HTR-8/SVneo (cell line): ENCODE data around the gene CCDC47.

Experiments used
- DNase-seq: peaks from one replicate; pipeline ENCODE4 v3.0.0; 2011; ENCODE audit warnings: low spot score, mixed read lengths; ENCODE audit not compliant: insufficient read length
- FAIRE-seq: peaks from 2 replicates; lab custom pipeline; 2011; peaks lifted over from hg19 to GRCh38; lab: Jason Lieb, UNC

CCDC47 gene

GRCh38 chr17:63699638-63700527, 73.5 kb downstream of the CCDC47 start, which contains the start of gene LIMD2:
Gene LIMD2, minus strand, starts transcription at chr17:63700125. Its CDS starts 827 bp downstream, at chr17:63699298.
- peak; percentile 88 for FAIRE-seq
- peak; percentile 75 for DNase-seq

GRCh38 chr17:63698886-63699637, 74.3 kb downstream of the CCDC47 start:
- peak; percentile 72 for DNase-seq
- FAIRE-seq, result peak; percentile 31

- FAIRE-seq (peak; percentile 63), DNase-seq (no peak)
Measured at GRCh38 chr17:63698381-63698885, 75.0 kb downstream of the CCDC47 start.

DNA sequence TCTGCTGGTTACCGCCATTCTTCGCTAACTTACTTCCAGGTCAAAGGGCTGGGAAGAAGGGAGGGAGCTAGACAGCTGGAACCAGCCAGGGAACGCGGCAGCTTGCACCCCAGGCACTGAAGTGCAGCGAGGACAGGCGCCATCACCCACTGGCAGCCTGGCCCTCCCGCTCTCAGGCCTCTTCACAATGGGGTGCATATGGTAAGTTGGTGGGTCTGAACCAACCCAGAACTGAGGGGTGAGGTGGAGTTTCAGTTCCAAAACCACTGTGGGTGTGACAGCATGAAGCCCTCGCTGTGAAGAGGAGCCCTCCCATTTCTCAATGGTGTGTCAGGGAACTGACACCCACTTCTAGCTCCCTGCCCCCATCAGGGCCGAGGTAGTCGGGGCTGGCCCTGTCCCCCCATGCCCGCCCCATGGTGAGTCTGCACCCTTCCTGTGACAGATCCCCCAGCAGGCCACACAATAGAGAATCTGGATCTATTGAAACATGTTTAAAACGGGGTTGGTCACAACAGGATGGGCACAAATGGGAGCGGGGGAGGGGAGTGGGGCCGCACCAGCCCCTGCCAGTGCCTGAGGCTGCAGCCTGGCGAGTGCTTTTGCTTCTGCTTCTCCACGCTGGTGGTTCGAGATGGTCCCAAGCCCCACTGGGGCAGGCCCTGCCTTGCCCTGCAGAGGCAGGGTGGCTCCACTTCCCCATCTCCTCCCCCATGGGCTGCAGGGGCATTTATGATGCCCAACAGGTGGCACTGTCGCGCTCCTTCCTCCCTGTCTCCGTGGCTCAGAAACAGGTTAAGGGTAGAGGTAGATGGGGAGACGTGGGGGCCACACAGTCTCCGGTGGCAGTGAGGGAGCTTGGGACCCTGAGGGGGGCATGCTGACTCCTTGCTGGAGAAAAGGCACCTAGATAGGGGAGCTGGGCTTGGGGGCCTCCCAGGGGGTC, 75.8 kb downstream of the CCDC47 start:
- peak; percentile 84 for DNase-seq
- peak; percentile 94 for FAIRE-seq

DNA sequence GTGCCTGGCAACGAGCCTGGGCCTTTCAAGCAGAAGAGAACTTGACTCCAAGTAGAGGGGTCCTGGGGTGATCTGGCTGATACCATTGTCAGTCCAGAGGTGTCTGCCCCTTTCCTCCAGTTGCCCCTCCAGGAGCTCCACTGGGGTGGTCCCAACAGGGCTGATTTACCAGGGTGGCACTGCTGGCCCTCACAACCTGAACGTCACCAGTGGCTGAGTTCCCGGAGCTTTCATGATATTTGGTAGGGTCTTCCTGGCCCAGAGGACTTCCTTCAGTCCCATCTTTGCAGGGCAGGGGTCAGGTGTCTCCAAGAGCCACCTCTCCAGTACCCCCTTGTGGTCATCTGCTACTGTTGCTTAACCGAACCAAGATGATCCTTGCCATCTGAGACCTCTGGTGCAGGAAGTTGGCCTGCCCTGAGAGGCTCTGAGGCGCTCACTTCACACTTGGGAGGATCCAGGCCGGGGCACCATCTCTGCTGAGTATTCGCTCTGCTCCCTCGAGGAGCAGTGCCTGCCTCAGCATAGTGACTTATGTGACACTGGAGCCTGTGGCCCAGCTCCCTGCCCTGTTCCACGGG, 76.9 kb downstream of the CCDC47 start:
- peak; percentile 92 for FAIRE-seq
- DNase-seq, result peak; percentile 70

GRCh38 chr17:63695889-63696288, 77.5 kb downstream of the CCDC47 start:
- no peak for DNase-seq
- peak; percentile 44 for FAIRE-seq
